GM15510 (cell line): ENCODE measurements around the gene ASCC2.

Experiments
- POLR2A ChIP-seq: IDR thresholded peaks from 3 replicates; pipeline ENCODE4 v1.6.1; 2011; ENCODE audit warnings: borderline replicate concordance; ENCODE audit not compliant: insufficient read length; ENCODE audit errors: extremely low read depth

The ASCC2 gene

GRCh38 chr22:29739346-29739875 is 98.7 kb downstream of the ASCC2 start:
- TF ChIP-seq POLR2A, result no peak
